Measurements from ENCODE around the gene PTPRN2. TPM values are rescaled to one million over a fixed set of nuclear protein-coding genes. Genes with fewer than 3 reads are reported as not detected.
"Not testable (repeated sequence)": the region's sequence is repeated elsewhere in the genome, so short reads cannot be mapped to it uniquely, and the experiment has no call there.

Gene PTPRN2
- total and polyA plus RNA-seq, 2 donors, result 1.7 to 1.9 TPM

DNA sequence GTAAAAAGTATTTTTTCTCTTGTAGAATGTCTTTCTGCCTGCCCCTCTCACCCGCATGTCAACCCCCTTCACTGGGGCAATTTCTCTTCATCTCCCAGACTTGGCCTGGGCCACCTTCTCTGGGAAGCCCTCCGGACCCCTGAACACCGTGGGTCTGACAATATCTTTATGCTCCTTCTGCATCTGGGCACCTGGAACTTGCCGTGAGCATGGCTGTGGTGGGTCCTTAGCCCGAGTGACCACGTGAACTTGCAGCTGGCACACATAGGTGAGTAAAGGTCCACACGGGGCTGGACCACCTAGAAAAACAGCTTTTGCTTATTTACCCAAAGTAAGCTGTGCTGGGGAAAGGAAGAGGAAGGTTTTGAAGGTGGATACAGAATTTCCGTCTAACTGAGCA lies 650.6 kb downstream of the PTPRN2 start:
- H3K4me1 ChIP-seq (ENCODE audit: control insufficient read depth in 2 of 2, insufficient read depth in 2 of 2, low read length in 2 of 2), result no peaks in the 10 kb centered on the region
- H3K36me3 ChIP-seq (ENCODE audit: control insufficient read depth in 2 of 2, insufficient read depth in 2 of 2, low read length in 1 of 2), result no peaks in the 10 kb centered on the region
- no peaks in the 10 kb centered on the region for H3K9me3 ChIP-seq (ENCODE audit: control insufficient read depth in 2 of 2, insufficient read depth in 1 of 2, low read length in 1 of 2)
- no peak for DNase-seq (ENCODE audit: low read depth in 6 of 9, low spot score in 9 of 9)
- no peak overlapping the region for H3K4me3 ChIP-seq (ENCODE audit: low read length in 2 of 2)
- 91% methylated on average over 8 of the region's 8 CpGs for WGBS
- no peaks in the 10 kb centered on the region for H3K27me3 ChIP-seq (ENCODE audit: control insufficient read depth in 2 of 2, insufficient read depth in 1 of 2, low read length in 1 of 2)
- H3K27ac ChIP-seq (ENCODE audit: low read depth in 1 of 2, low read length in 1 of 2), result no peak overlapping the region

DNA sequence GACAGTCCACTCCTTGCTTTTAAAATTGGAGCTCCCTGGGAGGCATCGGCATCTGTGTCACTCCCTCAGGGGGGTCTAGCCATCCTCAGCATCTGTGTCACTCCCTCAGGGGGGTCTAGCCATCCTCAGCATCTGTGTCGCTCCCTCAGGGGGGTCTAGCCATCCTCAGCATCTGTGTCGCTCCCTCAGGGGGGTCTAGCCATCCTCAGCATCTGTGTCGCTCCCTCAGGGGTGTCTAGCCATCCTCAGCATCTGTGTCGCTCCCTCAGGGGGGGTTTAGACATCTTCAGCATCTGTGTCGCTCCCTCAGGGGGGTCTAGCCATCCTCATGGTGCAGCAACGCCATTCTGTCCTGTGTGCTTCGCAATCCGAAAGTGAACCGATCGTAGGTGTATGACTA lies 651.9 kb downstream of the PTPRN2 start:
- not testable (repeated sequence) for H3K4me1 ChIP-seq (ENCODE audit: control insufficient read depth in 2 of 2, insufficient read depth in 2 of 2, low read length in 2 of 2); H3K27me3 ChIP-seq (ENCODE audit: control insufficient read depth in 2 of 2, insufficient read depth in 1 of 2, low read length in 1 of 2); H3K4me3 ChIP-seq (ENCODE audit: low read length in 2 of 2); H3K27ac ChIP-seq (ENCODE audit: low read depth in 1 of 2, low read length in 1 of 2); DNase-seq (ENCODE audit: low read depth in 6 of 9, low spot score in 9 of 9); H3K36me3 ChIP-seq (ENCODE audit: control insufficient read depth in 2 of 2, insufficient read depth in 2 of 2, low read length in 1 of 2); H3K9me3 ChIP-seq (ENCODE audit: control insufficient read depth in 2 of 2, insufficient read depth in 1 of 2, low read length in 1 of 2)
- WGBS, result 78% methylated on average over 11 of the region's 11 CpGs

DNA sequence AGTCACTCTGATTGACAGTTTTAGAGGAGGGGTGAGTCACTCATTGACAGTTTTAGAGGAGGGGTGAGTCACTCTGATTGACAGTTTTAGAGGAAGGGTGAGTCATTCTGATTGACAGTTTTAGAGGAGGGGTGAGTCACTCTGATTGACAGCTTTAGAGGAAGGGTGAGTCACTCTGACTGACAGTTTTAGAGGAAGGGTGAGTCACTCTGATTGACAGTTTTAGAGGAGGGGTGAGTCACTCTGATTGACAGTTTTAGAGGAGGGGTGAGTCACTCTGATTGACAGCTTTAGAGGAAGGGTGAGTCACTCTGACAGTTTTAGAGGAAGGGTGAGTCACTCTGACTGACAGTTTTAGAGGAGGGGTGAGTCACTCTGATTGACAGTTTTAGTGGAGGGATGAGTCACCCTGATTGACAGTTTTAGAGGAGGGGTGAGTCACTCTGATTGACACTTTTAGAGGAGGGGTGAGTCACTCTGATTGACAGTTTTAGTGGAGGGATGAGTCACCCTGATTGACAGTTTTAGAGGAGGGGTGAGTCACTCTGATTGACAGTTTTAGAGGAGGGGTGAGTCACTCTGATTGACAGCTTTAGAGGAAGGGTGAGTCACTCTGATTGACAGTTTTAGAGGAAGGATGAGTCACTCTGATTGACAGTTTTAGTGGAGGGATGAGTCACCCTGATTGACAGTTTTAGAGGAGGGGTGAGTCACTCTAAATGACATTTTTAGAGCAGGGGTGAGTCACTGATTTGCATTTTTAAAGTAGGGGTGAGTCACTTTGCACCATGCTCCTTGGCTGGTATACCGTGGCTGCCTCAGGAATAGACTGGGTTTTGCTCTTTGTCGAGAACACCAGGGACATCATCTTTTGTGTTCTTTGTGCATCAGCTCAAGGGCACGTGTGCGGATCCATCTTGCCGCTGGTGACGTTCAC lies 654.1 kb downstream of the PTPRN2 start:
- H3K4me3 ChIP-seq (ENCODE audit: low read length in 2 of 2); H3K27me3 ChIP-seq (ENCODE audit: control insufficient read depth in 2 of 2, insufficient read depth in 1 of 2, low read length in 1 of 2); DNase-seq (ENCODE audit: low read depth in 6 of 9, low spot score in 9 of 9); H3K4me1 ChIP-seq (ENCODE audit: control insufficient read depth in 2 of 2, insufficient read depth in 2 of 2, low read length in 2 of 2); H3K9me3 ChIP-seq (ENCODE audit: control insufficient read depth in 2 of 2, insufficient read depth in 1 of 2, low read length in 1 of 2); H3K27ac ChIP-seq (ENCODE audit: low read depth in 1 of 2, low read length in 1 of 2); H3K36me3 ChIP-seq (ENCODE audit: control insufficient read depth in 2 of 2, insufficient read depth in 2 of 2, low read length in 1 of 2): not testable (repeated sequence)
- WGBS, result 85% methylated on average over 6 of the region's 6 CpGs

DNA sequence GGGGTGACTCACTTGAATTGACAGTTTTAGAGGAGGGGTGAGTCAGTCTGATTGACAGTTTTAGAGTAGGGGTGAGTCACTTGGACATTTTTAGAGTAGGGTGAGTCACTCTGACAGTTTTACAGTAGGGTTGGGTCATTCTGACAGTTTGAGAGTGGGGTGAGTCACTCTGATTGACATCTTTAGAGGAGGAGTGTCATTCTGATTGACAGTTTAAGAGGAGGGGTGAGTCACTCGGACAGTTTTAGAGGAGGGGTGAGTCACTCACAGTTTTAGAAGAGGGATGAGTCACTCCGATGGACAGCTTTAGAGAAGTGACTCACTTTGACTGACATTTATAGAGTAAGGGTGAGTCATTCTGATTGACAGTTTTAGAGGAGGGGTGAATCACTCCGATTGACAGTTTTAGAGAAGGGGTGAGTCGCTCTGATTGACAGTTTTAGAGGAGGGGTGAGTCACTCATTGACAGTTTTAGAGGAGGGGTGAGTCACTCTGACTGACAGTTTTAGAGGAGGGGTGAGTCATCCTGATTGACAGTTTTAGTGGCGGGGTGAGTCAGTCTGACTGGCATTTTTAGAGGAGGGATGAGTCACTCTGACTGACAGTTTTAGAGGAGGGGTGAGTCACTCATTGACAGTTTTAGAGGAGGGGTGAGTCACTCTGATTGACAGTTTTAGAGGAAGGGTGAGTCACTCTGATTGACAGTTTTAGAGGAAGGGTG lies 655.0 kb downstream of the PTPRN2 start:
- no peak overlapping the region for H3K27ac ChIP-seq (ENCODE audit: low read depth in 1 of 2, low read length in 1 of 2)
- no peaks in the 10 kb centered on the region for H3K9me3 ChIP-seq (ENCODE audit: control insufficient read depth in 2 of 2, insufficient read depth in 1 of 2, low read length in 1 of 2)
- no peaks in the 10 kb centered on the region for H3K4me1 ChIP-seq (ENCODE audit: control insufficient read depth in 2 of 2, insufficient read depth in 2 of 2, low read length in 2 of 2)
- 92% methylated on average over 5 of the region's 5 CpGs for WGBS
- DNase-seq (ENCODE audit: low read depth in 6 of 9, low spot score in 9 of 9), result no peak
- no peak overlapping the region for H3K4me3 ChIP-seq (ENCODE audit: low read length in 2 of 2)
- no peaks in the 10 kb centered on the region for H3K36me3 ChIP-seq (ENCODE audit: control insufficient read depth in 2 of 2, insufficient read depth in 2 of 2, low read length in 1 of 2)
- no peaks in the 10 kb centered on the region for H3K27me3 ChIP-seq (ENCODE audit: control insufficient read depth in 2 of 2, insufficient read depth in 1 of 2, low read length in 1 of 2)

DNA sequence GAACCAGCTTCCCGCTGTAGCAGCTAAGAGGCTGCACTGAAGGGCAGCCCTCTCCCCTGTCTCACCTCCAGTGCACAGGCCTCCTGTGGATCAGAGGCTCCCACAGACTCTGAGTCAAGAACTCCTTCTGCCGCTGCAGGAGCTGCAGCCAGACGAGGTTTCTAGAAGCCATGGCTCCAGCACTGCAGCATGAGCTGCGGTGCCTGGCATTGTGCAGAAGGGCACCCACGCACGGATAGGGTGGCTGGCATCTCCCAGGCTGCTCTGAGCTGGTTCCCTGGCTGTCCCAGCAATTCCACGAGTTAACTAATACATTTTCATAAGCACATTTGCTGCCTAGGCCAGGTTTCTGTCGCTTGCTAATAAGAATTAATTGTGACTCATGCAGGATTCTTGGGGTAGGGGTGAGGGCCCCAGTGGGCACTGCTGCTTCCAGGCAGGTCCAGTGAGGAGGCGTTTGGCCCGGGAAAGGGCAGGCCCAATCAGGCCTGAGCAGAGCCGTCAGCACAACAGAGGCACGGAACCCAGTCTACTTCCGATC lies 656.6 kb downstream of the PTPRN2 start:
- no peaks in the 10 kb centered on the region for H3K36me3 ChIP-seq (ENCODE audit: control insufficient read depth in 2 of 2, insufficient read depth in 2 of 2, low read length in 1 of 2)
- no peaks in the 10 kb centered on the region for H3K4me1 ChIP-seq (ENCODE audit: control insufficient read depth in 2 of 2, insufficient read depth in 2 of 2, low read length in 2 of 2)
- no peak overlapping the region for H3K4me3 ChIP-seq (ENCODE audit: low read length in 2 of 2)
- no peaks in the 10 kb centered on the region for H3K9me3 ChIP-seq (ENCODE audit: control insufficient read depth in 2 of 2, insufficient read depth in 1 of 2, low read length in 1 of 2)
- no peak overlapping the region for H3K27ac ChIP-seq (ENCODE audit: low read depth in 1 of 2, low read length in 1 of 2)
- no peaks in the 10 kb centered on the region for H3K27me3 ChIP-seq (ENCODE audit: control insufficient read depth in 2 of 2, insufficient read depth in 1 of 2, low read length in 1 of 2)
- DNase-seq (ENCODE audit: low read depth in 6 of 9, low spot score in 9 of 9), result no peak
- WGBS, result 86% methylated on average over 13 of the region's 13 CpGs

DNA sequence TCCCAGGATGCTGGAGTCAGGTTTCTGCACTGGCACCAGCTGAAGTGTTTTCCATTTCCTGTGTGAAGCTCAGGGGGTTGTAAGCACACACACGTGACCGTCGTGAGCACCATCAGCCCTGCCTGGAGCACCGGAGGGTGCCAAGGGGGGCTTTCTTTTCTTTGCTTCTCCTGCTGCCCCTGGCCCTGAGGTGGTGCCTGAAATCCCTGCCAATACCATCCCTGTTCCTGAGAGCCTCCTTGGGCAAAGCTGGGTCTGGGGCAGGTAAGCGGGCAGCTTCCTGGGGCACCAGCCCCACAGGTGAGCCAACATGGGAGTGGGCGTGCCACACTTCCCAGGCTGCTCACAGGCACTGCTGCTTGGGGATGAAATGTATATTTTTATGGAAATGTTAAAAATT lies 657.2 kb downstream of the PTPRN2 start:
- no peak overlapping the region for H3K27ac ChIP-seq (ENCODE audit: low read depth in 1 of 2, low read length in 1 of 2)
- peak in 3 of 9 donors; percentile 3 to 16 (median 5) for DNase-seq (ENCODE audit: low read depth in 6 of 9, low spot score in 9 of 9)
- H3K4me3 ChIP-seq (ENCODE audit: low read length in 2 of 2), result no peak overlapping the region
- WGBS, result 79% methylated on average over 6 of the region's 6 CpGs
- no peaks in the 10 kb centered on the region for H3K4me1 ChIP-seq (ENCODE audit: control insufficient read depth in 2 of 2, insufficient read depth in 2 of 2, low read length in 2 of 2)
- H3K27me3 ChIP-seq (ENCODE audit: control insufficient read depth in 2 of 2, insufficient read depth in 1 of 2, low read length in 1 of 2), result no peaks in the 10 kb centered on the region
- no peaks in the 10 kb centered on the region for H3K9me3 ChIP-seq (ENCODE audit: control insufficient read depth in 2 of 2, insufficient read depth in 1 of 2, low read length in 1 of 2)
- H3K36me3 ChIP-seq (ENCODE audit: control insufficient read depth in 2 of 2, insufficient read depth in 2 of 2, low read length in 1 of 2), result no peaks in the 10 kb centered on the region

DNA sequence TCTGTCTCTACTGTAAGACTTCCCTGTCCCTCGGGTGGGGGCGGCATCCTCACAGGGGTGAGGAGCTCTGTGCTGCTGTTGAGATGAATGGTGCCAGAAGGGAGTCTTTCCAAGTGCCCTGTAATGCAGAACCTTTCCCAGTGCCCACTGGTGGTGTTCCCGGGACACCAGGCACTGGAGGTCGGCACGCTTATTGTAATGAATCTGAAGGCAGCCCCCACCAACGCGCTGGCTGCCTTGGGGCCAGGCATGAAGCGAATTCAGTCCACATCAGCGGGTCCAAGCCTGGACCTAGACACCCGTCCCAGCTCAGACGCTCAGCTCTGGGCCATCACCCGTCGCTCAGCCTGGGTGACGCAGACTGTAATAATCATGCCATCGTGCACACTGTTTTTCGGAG lies 658.0 kb downstream of the PTPRN2 start:
- Histone ChIP-seq H3K9me3 (ENCODE audit: control insufficient read depth in 2 of 2, insufficient read depth in 1 of 2, low read length in 1 of 2) (no peaks in the 10 kb centered on the region), H3K27ac (ENCODE audit: low read depth in 1 of 2, low read length in 1 of 2) (no peak overlapping the region), H3K4me1 (ENCODE audit: control insufficient read depth in 2 of 2, insufficient read depth in 2 of 2, low read length in 2 of 2) (no peaks in the 10 kb centered on the region), H3K36me3 (ENCODE audit: control insufficient read depth in 2 of 2, insufficient read depth in 2 of 2, low read length in 1 of 2) (no peaks in the 10 kb centered on the region), H3K27me3 (ENCODE audit: control insufficient read depth in 2 of 2, insufficient read depth in 1 of 2, low read length in 1 of 2) (no peaks in the 10 kb centered on the region), H3K4me3 (ENCODE audit: low read length in 2 of 2) (no peak overlapping the region)
- 96% methylated on average over 16 of the region's 16 CpGs for WGBS
- DNase-seq (ENCODE audit: low read depth in 6 of 9, low spot score in 9 of 9), result no peak

DNA sequence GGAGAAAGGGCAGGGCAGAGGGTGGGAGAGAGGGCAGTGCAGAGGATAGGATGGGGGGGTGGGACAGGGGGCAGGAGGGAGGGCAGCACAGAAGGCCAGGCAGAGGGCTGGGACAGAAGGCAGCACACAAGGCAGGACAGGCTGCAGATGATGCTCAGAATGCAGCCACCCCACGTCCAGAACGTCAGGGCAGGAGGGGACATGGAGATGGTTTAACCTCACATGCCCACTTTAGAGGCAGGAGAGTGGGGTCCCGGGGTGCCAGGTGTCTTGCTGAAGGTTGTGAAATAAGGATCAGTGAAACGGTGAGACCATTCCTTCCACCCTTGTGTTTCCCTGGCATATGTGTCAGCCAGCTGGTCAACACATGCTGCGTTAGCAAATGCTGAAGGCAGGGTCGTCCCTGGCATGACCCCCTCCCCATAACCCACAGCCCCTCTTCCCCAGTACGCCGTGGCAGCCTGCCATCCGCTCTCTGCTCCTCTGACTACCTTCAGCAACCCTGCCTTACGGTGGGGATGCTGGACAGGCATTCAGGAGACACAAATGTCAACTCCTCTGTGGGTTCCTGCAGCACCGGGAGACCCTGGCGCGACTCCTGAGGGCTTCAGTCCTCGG lies 658.7 kb downstream of the PTPRN2 start:
- H3K4me3 ChIP-seq (ENCODE audit: low read length in 2 of 2), result no peak overlapping the region
- H3K4me1 ChIP-seq (ENCODE audit: control insufficient read depth in 2 of 2, insufficient read depth in 2 of 2, low read length in 2 of 2), result no peaks in the 10 kb centered on the region
- H3K27me3 ChIP-seq (ENCODE audit: control insufficient read depth in 2 of 2, insufficient read depth in 1 of 2, low read length in 1 of 2), result no peaks in the 10 kb centered on the region
- no peak for DNase-seq (ENCODE audit: low read depth in 6 of 9, low spot score in 9 of 9)
- no peaks in the 10 kb centered on the region for H3K36me3 ChIP-seq (ENCODE audit: control insufficient read depth in 2 of 2, insufficient read depth in 2 of 2, low read length in 1 of 2)
- H3K9me3 ChIP-seq (ENCODE audit: control insufficient read depth in 2 of 2, insufficient read depth in 1 of 2, low read length in 1 of 2), result no peaks in the 10 kb centered on the region
- WGBS, result 81% methylated on average over 14 of the region's 14 CpGs
- no peak overlapping the region for H3K27ac ChIP-seq (ENCODE audit: low read depth in 1 of 2, low read length in 1 of 2)

Data from thymus (tissue), 11 donors.